Body of pancreas (tissue), 4 donors: ENCODE data around the gene RAB7A.

ENCODE experiments used
- POLR2A ChIP-seq, 3 donors: fragments of 450-650 bp; IDR thresholded peaks; one replicate each; pipeline ENCODE4 v1.6.1; 2016; ENCODE audit warnings: antibody characterized with exemption in 3 of 3, mild to moderate bottlenecking in 2 of 3
- TF ChIP-seq, protein P1 (sequence below), 7 experiments: fragments of 450-650 bp in 4 of 7; fragments of 200-600 bp in 3 of 7; sonication (generic) in 3 of 7; IDR thresholded peaks; one replicate each; pipeline ENCODE4 v1.5.1; 2016 to 2019; ENCODE audit warnings: antibody characterized with exemption in 7 of 7

DNA sequence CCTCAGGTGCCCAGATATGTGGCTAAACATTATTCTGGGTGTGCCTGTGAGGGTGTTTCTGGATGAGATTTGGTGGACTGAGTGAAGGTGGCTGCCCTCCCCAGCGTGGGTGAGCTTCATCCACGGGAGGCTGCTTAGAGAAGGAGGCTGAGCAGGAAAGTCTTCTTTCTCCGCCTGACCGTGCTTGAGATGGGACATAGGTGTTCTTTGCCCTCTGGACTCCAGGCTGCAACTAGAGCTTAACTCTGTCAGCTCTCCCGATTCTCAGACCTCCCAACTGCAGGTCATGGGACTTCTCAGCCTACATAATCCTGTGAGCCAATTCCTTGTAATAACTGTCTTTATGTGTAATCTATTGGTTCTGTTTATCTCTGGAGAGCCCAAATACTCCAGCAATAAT, 34.1 kb downstream of the RAB7A start:
- TF ChIP-seq, protein P1, sequence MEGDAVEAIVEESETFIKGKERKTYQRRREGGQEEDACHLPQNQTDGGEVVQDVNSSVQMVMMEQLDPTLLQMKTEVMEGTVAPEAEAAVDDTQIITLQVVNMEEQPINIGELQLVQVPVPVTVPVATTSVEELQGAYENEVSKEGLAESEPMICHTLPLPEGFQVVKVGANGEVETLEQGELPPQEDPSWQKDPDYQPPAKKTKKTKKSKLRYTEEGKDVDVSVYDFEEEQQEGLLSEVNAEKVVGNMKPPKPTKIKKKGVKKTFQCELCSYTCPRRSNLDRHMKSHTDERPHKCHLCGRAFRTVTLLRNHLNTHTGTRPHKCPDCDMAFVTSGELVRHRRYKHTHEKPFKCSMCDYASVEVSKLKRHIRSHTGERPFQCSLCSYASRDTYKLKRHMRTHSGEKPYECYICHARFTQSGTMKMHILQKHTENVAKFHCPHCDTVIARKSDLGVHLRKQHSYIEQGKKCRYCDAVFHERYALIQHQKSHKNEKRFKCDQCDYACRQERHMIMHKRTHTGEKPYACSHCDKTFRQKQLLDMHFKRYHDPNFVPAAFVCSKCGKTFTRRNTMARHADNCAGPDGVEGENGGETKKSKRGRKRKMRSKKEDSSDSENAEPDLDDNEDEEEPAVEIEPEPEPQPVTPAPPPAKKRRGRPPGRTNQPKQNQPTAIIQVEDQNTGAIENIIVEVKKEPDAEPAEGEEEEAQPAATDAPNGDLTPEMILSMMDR (IDR thresholded peaks at IDR 0.05): no peak
- no peak for TF ChIP-seq POLR2A (IDR thresholded peaks at IDR 0.05)
